GM18951 (cell line): ENCODE data around the gene AMN.

Source experiments
- POLR2A ChIP-seq: IDR thresholded peaks from 4 replicates; pipeline ENCODE4 v1.6.1; 2011; ENCODE audit warnings: mild to moderate bottlenecking; ENCODE audit not compliant: insufficient read length, insufficient read depth; ENCODE audit errors: extremely low read depth
- in situ Hi-C: fragments of 300-500 bp; cut with MboI; formaldehyde crosslinking; loops from one replicate; pipeline ENCODE4 v1.12.0; 2022; ENCODE audit warnings: low sequenced_read_pairs, mixed read lengths, inconsistent platforms; ENCODE audit not compliant: unreplicated experiment

The AMN gene

GRCh38 chr14:102903248-102903888 is 19.1 kb upstream of the AMN start:
- in situ Hi-C loops: no loop called here
- TF ChIP-seq POLR2A: no peak

GRCh38 chr14:102903889-102904512 is 18.5 kb upstream of the AMN start:
- in situ Hi-C loops: no loop called here

GRCh38 chr14:102905116-102906108 is 17.1 kb upstream of the AMN start:
- in situ Hi-C loops: no loop called here

More at GRCh38 chr14:102903889-102904512, 18.5 kb upstream of the AMN start:
- TF ChIP-seq POLR2A: no peak

GRCh38 chr14:102906616-102907302 is 15.7 kb upstream of the AMN start:
- no peak for TF ChIP-seq POLR2A
- in situ Hi-C loops: no loop called here

More at GRCh38 chr14:102905116-102906108, 17.1 kb upstream of the AMN start:
- TF ChIP-seq POLR2A: no peak

GRCh38 chr14:102907303-102907844 is 15.1 kb upstream of the AMN start:
- no peak for TF ChIP-seq POLR2A
- in situ Hi-C loops: no loop called here

GRCh38 chr14:102907980-102908730 is 14.3 kb upstream of the AMN start:
- no peak for TF ChIP-seq POLR2A
- in situ Hi-C loops: no loop called here

GRCh38 chr14:102908766-102909455 is 13.6 kb upstream of the AMN start:
- TF ChIP-seq POLR2A: no peak
- in situ Hi-C loops: no loop called here

- in situ Hi-C loops: no loop called here
- no peak for TF ChIP-seq POLR2A
These were observed 13.0 kb upstream of the AMN start for GRCh38 chr14:102909462-102909861.

- no peak for TF ChIP-seq POLR2A
These were observed 12.6 kb upstream of the AMN start for GRCh38 chr14:102909911-102910310.

GRCh38 chr14:102910442-102910841 is 12.0 kb upstream of the AMN start:
- in situ Hi-C loops: no loop called here
- TF ChIP-seq POLR2A: peak; percentile 35

More at GRCh38 chr14:102909911-102910310, 12.6 kb upstream of the AMN start:
- in situ Hi-C loops: no loop called here

- in situ Hi-C loops: no loop called here
- TF ChIP-seq POLR2A: no peak
These were observed 10.9 kb upstream of the AMN start for GRCh38 chr14:102911541-102911951.

GRCh38 chr14:102911991-102912761 is 10.3 kb upstream of the AMN start:
- peak; percentile 14 for TF ChIP-seq POLR2A
- in situ Hi-C loops: no loop called here
